Endothelial cell of umbilical vein (primary cell): Measurements from ENCODE around the gene FICD. TPM values are rescaled to one million over a fixed set of nuclear protein-coding genes. Genes with fewer than 3 reads are reported as not detected.

ENCODE experiments used
- BruUV-seq: library from RNA; stranded (reverse); fragments of 400-500 nt; replicated peaks from 2 replicates; lab custom pipeline; 2021; lab: Mats Ljungman, UMichigan
- CTCF ChIA-PET: fragments of 300-600, 350-600 bp; sonication (Branson Sonifier 250); formaldehyde crosslinking; loops from one replicate; lab custom pipeline; 2021; ENCODE audit warnings: antibody characterized with exemption, inconsistent platforms; lab: Charles Lee
- POLR2A ChIA-PET: fragments of 300-600, 350-600 bp; sonication (Branson Sonifier 250); formaldehyde crosslinking; loops from one replicate; lab custom pipeline; 2021; ENCODE audit warnings: antibody characterized with exemption, inconsistent platforms; lab: Charles Lee
- DNase-seq: peaks from one replicate; pipeline ENCODE4 v3.0.0-alpha.2; 2011; ENCODE audit warnings: low read depth, low spot score
- FAIRE-seq: peaks from 2 replicates; lab custom pipeline; 2011; peaks lifted over from hg19 to GRCh38; lab: Jason Lieb, UNC
- H2AFZ ChIP-seq: 2 replicates; pipeline ENCODE4 v1.6.0; 2012; ENCODE audit warnings: low read depth, low read length, control low read depth, inconsistent platforms
- H3K27ac ChIP-seq: 2 replicates; pipeline ENCODE4 v1.5.1; 2011; ENCODE audit warnings: low read depth, mild to moderate bottlenecking, control low read depth, low read length, moderate library complexity; ENCODE audit not compliant: insufficient read depth
- H3K27me3 ChIP-seq, 2 experiments: 2 replicates each; pipeline versions ENCODE4 v1.6.0 to v1.6.1; 2011; ENCODE audit warnings: low read length in 2 of 2, mixed read lengths in 1 of 2; ENCODE audit not compliant: control insufficient read depth in 2 of 2, insufficient read depth in 2 of 2
- H3K36me3 ChIP-seq, 2 experiments: 2 replicates in 1 of 2; 3 replicates in 1 of 2; pipeline ENCODE4 v1.5.1; 2011; ENCODE audit warnings: low read length in 2 of 2, mild to moderate bottlenecking in 1 of 2, moderate library complexity in 1 of 2; ENCODE audit not compliant: control insufficient read depth in 2 of 2, insufficient read depth in 2 of 2; ENCODE audit errors: extremely low read depth in 1 of 2
- H3K4me1 ChIP-seq: 3 replicates; pipeline ENCODE4 v1.5.1; 2011; ENCODE audit warnings: mild to moderate bottlenecking, low read length; ENCODE audit not compliant: control insufficient read depth, insufficient read depth; ENCODE audit errors: extremely low read depth
- H3K4me2 ChIP-seq: 2 replicates; pipeline ENCODE4 v1.6.1; 2011; ENCODE audit warnings: low read length, control low read depth, mixed read lengths; ENCODE audit not compliant: insufficient read depth
- H3K4me3 ChIP-seq, 3 experiments: fragments of 200-600 bp in 1 of 3; sonication (generic), shearing (Covaris generic) in 1 of 3; replicated peaks in 1 of 3; 2 replicates each; pipeline ENCODE4 v1.5.1; 2011 to 2016; ENCODE audit warnings: control low read depth in 3 of 3, low read length in 3 of 3, mild to moderate bottlenecking in 2 of 3, inconsistent platforms in 1 of 3, low read depth in 1 of 3, moderate library complexity in 1 of 3; ENCODE audit not compliant: insufficient read depth in 1 of 3
- H3K79me2 ChIP-seq: 2 replicates; pipeline ENCODE4 v1.6.0; 2012; ENCODE audit warnings: low read length, inconsistent platforms; ENCODE audit not compliant: control insufficient read depth, insufficient read depth
- H3K9ac ChIP-seq: replicated peaks from 2 replicates; pipeline ENCODE3; 2011; ENCODE audit warnings: low read length, control low read depth; ENCODE audit not compliant: insufficient read depth; ENCODE audit errors: extremely low read depth
- H3K9me1 ChIP-seq: replicated peaks from 3 replicates; pipeline ENCODE4 v1.6.0; 2011; ENCODE audit warnings: mild to moderate bottlenecking, low read length; ENCODE audit not compliant: control insufficient read depth, insufficient read depth; ENCODE audit errors: extremely low read depth
- H3K9me3 ChIP-seq: replicated peaks from 2 replicates; pipeline ENCODE4 v1.5.1; 2012; ENCODE audit warnings: low read length, inconsistent platforms; ENCODE audit not compliant: control insufficient read depth, insufficient read depth
- H4K20me1 ChIP-seq: replicated peaks from 2 replicates; pipeline ENCODE3; 2011; ENCODE audit warnings: mild to moderate bottlenecking, low read length; ENCODE audit not compliant: control insufficient read depth, insufficient read depth; ENCODE audit errors: extremely low read depth
- CTCF ChIP-seq, 2 donors: IDR thresholded peaks; 1 replicate in 1 of 2; 2 replicates in 1 of 2; pipeline ENCODE4 v1.5.1; 2011; ENCODE audit warnings: low read length in 2 of 2, mild to moderate bottlenecking in 2 of 2, moderate library complexity in 2 of 2, control low read depth in 1 of 2, inconsistent platforms in 1 of 2, low read depth in 1 of 2; ENCODE audit not compliant: insufficient read depth in 1 of 2; ENCODE audit errors: extremely low read depth in 1 of 2
- EZH2 ChIP-seq: IDR thresholded peaks from 2 replicates; pipeline ENCODE4 v1.6.1; 2012; ENCODE audit warnings: borderline replicate concordance, low read depth, mild to moderate bottlenecking, moderate library complexity, low read length, inconsistent platforms; ENCODE audit not compliant: severe bottlenecking
- FOS ChIP-seq: IDR thresholded peaks from 2 replicates; pipeline ENCODE4 v1.6.1; 2011; ENCODE audit warnings: mild to moderate bottlenecking, low read length, moderate library complexity, borderline replicate concordance; ENCODE audit not compliant: insufficient read depth
- GATA2 ChIP-seq: IDR thresholded peaks from 2 replicates; pipeline ENCODE4 v1.7.0; 2011; ENCODE audit warnings: low read depth, mild to moderate bottlenecking, moderate library complexity, mixed read lengths, low read length; ENCODE audit not compliant: insufficient read length, insufficient read depth
- JUN ChIP-seq: IDR thresholded peaks from 2 replicates; pipeline ENCODE4 v1.6.1; 2011; ENCODE audit warnings: borderline replicate concordance, low read depth; ENCODE audit not compliant: insufficient read length, insufficient read depth
- MAX ChIP-seq: IDR thresholded peaks from 2 replicates; pipeline ENCODE4 v1.6.1; 2011; ENCODE audit not compliant: insufficient read depth, insufficient read length
- MYC ChIP-seq: IDR thresholded peaks from one replicate; pipeline ENCODE4 v1.6.1; 2011; ENCODE audit warnings: mild to moderate bottlenecking, low read depth, low read length
- POLR2A ChIP-seq: IDR thresholded peaks from 2 replicates; pipeline ENCODE4 v1.6.1; 2012; ENCODE audit warnings: low read depth, mild to moderate bottlenecking, control low read depth, low read length
- POLR2AphosphoS5 ChIP-seq: IDR thresholded peaks from 2 replicates; pipeline ENCODE4 v1.6.1; 2012; ENCODE audit warnings: low read depth, mild to moderate bottlenecking, control low read depth, low read length, moderate library complexity; ENCODE audit not compliant: insufficient read depth
- dilution Hi-C: fragments of 300-500 bp; cut with MboI; formaldehyde crosslinking; loops from one replicate; pipeline ENCODE4 v1.15.0; 2019; ENCODE audit warnings: low sequenced_read_pairs; ENCODE audit not compliant: extremely low pct_ligation_motif_present
- intact Hi-C: fragments of 100-400 bp; cut with micrococcal nuclease; formaldehyde crosslinking; loops from one replicate; pipeline ENCODE4 v1.10.0; 2022
- polyA plus RNA-seq, 4 experiments: library from polyadenylated mRNA; depleted of rRNA in 3 of 4; stranded (reverse) in 3 of 4; unstranded in 1 of 4; fragments of >200 nt; gene quantifications; 2 replicates each; pipeline versions ENCODE4 v1.2.1 to v1.2.3, GENCODE V29; 2011 to 2012; ENCODE audit warnings: missing spikeins in 1 of 4
- total RNA-seq: library from RNA; stranded (reverse); gene quantifications from 2 replicates; pipeline ENCODE4 v1.2.3, GENCODE V29; 2021

The FICD gene
- total and polyA plus RNA-seq, 2 donors (not counting 3 experiments of a cell fraction or from before 2014, with no cell fraction given), result 3.9 to 6.1 TPM

- no peaks in the 10 kb centered on the region for H3K9me1 ChIP-seq
- DNase-seq (no peak), FAIRE-seq (no peak)
- no peak overlapping the region for H2AFZ ChIP-seq
- H3K9ac ChIP-seq, result no peak overlapping the region
- dilution Hi-C loops (no loop called here), intact Hi-C loops (no loop called here)
- POLR2A ChIA-PET, result no interaction called here
- peaks cover 6 to 24% of the 10 kb centered on the region in 2 experiments for H3K36me3 ChIP-seq
- no TSS peak for BruUV-seq
- TF ChIP-seq MAX (no peak), MYC (no peak), FOS (no peak), EZH2 (no peak)
- H3K9me3 ChIP-seq, result no peaks in the 10 kb centered on the region
- no peaks in the 10 kb centered on the region for H3K27me3 ChIP-seq
- no peaks in the 10 kb centered on the region for H4K20me1 ChIP-seq
- peaks cover 30% of the 10 kb centered on the region for H3K79me2 ChIP-seq
- no peak overlapping the region for H3K27ac ChIP-seq
- CTCF ChIA-PET, result interaction anchor here (0.8 kb wide), 1 partner anchor 26 kb away, joined by 3 read pairs; no protein-coding TSS in a partner anchor
- no peak overlapping the region for H3K4me3 ChIP-seq
- H3K4me1 ChIP-seq, result no peaks in the 10 kb centered on the region
- H3K4me2 ChIP-seq, result no peak overlapping the region
Measured at GRCh38 chr12:108538146-108538545, 23.1 kb downstream of the FICD start.

- Histone ChIP-seq H3K36me3 (peaks cover 9 to 29% of the 10 kb centered on the region in 2 experiments), H4K20me1 (no peaks in the 10 kb centered on the region), H3K27me3 (no peaks in the 10 kb centered on the region), H3K9me3 (no peaks in the 10 kb centered on the region), H3K27ac (no peak overlapping the region), H3K4me2 (no peak overlapping the region), H3K9ac (no peak overlapping the region), H2AFZ (no peak overlapping the region), H3K4me1 (no peaks in the 10 kb centered on the region), H3K79me2 (peaks cover 33% of the 10 kb centered on the region), H3K4me3 (no peak overlapping the region), H3K9me1 (no peaks in the 10 kb centered on the region)
- ChIA-PET CTCF (no interaction called here), POLR2A (no interaction called here)
- intact Hi-C loops, result no loop called here
- TF ChIP-seq MYC (no peak), JUN (no peak), MAX (no peak), CTCF (IDR thresholded peaks at IDR 0.05; ENCODE audit: extremely low read depth in 1 of 2, insufficient read depth in 1 of 2, low read depth in 1 of 2, low read length in 2 of 2) (no peak), POLR2AphosphoS5 (no peak), POLR2A (no peak), FOS (no peak), GATA2 (no peak), EZH2 (no peak)
- DNase-seq (no peak), FAIRE-seq (no peak)
- dilution Hi-C loops, result no loop called here
- no TSS peak for BruUV-seq
Measured at GRCh38 chr12:108538616-108539195, 23.6 kb downstream of the FICD start.
